Measurements from ENCODE around the gene CCP110.

Gene CCP110

DNA sequence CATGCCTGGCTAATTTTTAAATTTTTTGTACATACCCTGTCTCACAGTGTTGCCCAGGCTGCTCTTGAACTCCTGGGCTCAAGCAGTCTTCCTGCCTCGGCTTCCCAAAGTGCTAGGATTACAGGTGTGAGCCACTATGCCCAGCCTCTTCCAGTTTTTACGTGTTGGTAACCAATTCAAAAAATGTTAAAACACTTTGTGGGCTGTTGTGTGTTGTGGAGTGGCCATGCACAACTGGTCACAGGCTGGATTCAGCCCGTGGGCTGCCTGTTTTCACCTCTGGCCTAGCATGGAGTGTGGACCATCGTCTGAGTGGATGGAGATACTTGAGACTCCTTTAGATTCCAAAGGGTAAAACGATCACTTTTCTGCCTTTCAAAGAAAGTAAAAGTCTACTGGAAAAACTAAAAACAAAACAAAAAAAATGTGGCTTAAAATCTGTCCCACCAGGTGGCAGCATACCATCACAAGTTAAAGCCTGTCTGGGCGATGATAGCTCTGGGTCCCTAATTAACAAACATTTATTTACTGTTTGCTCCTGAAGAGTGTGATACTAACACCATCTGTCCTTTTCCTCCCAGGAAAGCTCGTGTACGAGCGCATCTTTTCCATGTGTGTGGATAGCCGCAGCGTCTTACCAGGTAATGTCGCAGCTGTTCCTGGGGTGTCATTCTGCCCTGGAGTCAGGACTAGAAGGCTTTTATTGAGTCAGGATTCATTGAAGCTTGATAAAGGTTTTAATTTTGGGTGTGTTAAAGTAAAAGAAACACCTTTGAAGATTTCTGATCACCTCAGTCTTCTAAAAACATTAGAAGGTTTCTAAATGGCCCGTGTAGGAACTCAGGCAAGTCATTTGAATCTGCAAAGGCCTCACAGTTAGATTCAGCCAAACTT, 77.6 kb downstream of the CCP110 start:
- DNase-seq, result peak; percentile 65

Data from NCI-H82 (cell line).